Mesendoderm (in vitro differentiated cells): ENCODE measurements around the gene MFSD6.

Experiments
- DNase-seq: peaks from one replicate; pipeline ENCODE4 v3.0.0; 2013
- H2AK5ac ChIP-seq: 2 replicates; pipeline ENCODE4 v1.6.1; 2013; ENCODE audit warnings: low read length, inconsistent platforms
- H2BK120ac ChIP-seq: 2 replicates; pipeline ENCODE4 v1.6.1; 2013; ENCODE audit warnings: low read depth, mild to moderate bottlenecking, low read length, moderate library complexity, mixed read lengths
- H2BK15ac ChIP-seq: replicated peaks from 2 replicates; pipeline ENCODE4 v1.6.1; 2013; ENCODE audit warnings: low read depth, mild to moderate bottlenecking, moderate library complexity
- H2BK5ac ChIP-seq: 2 replicates; pipeline ENCODE4 v1.6.1; 2013; ENCODE audit warnings: low read length, inconsistent platforms
- H3K18ac ChIP-seq: 2 replicates; pipeline ENCODE4 v1.6.1; 2013; ENCODE audit warnings: mild to moderate bottlenecking, low read length, mixed read lengths
- H3K23ac ChIP-seq: one replicate; pipeline ENCODE4 v1.6.1; 2013; ENCODE audit warnings: low read length
- H3K27ac ChIP-seq: 2 replicates; pipeline ENCODE4 v1.5.1; 2013; ENCODE audit warnings: low read depth, mild to moderate bottlenecking, inconsistent platforms, low read length, moderate library complexity
- H3K27me3 ChIP-seq: 2 replicates; pipeline ENCODE4 v1.6.1; 2013; ENCODE audit warnings: low read length, control low read depth, mild to moderate bottlenecking, inconsistent platforms; ENCODE audit not compliant: insufficient read depth, poor library complexity
- H3K36me3 ChIP-seq: 2 replicates; pipeline ENCODE4 v1.6.1; 2013; ENCODE audit warnings: low read length, inconsistent platforms; ENCODE audit not compliant: control insufficient read depth, insufficient read depth
- H3K4ac ChIP-seq: one replicate; pipeline ENCODE4 v1.6.1; 2013; ENCODE audit warnings: low read depth, mild to moderate bottlenecking, low read length, moderate library complexity
- H3K4me1 ChIP-seq: 2 replicates; pipeline ENCODE4 v1.6.1; 2013; ENCODE audit warnings: low read depth, low read length, inconsistent platforms; ENCODE audit not compliant: control insufficient read depth
- H3K4me2 ChIP-seq: 2 replicates; pipeline ENCODE4 v1.6.1; 2013; ENCODE audit warnings: low read length
- H3K4me3 ChIP-seq: 2 replicates; pipeline ENCODE4 v1.5.1; 2013; ENCODE audit warnings: mild to moderate bottlenecking, low read length
- H3K56ac ChIP-seq: one replicate; pipeline ENCODE4 v1.6.1; 2013; ENCODE audit warnings: low read length
- H3K79me1 ChIP-seq: 2 replicates; pipeline ENCODE4 v1.6.1; 2013; ENCODE audit warnings: low read length, inconsistent platforms
- H3K79me2 ChIP-seq: 2 replicates; pipeline ENCODE4 v1.6.1; 2013; ENCODE audit warnings: mild to moderate bottlenecking, low read length; ENCODE audit not compliant: control insufficient read depth, insufficient read depth
- H3K9ac ChIP-seq: 2 replicates; pipeline ENCODE4 v1.6.1; 2013; ENCODE audit warnings: low read length, inconsistent platforms
- H4K5ac ChIP-seq: one replicate; pipeline ENCODE4 v1.6.1; 2013; ENCODE audit warnings: low read length
- H4K8ac ChIP-seq: one replicate; pipeline ENCODE4 v1.6.1; 2013; ENCODE audit warnings: low read depth, mild to moderate bottlenecking, control low read depth, low read length, moderate library complexity
- WGBS: extraction: QIAGEN DNeasy Blood & Tissue Kit; methylation state at CpG from one replicate; pipeline ENCODE4 v1.1.7; 2013; ENCODE audit warnings: low lambda C conversion rate, missing lambda C conversion rate; ENCODE audit not compliant: insufficient coverage; ENCODE audit errors: extremely low coverage; 5-methylcytosine and 5-hydroxymethylcytosine counted together

Gene MFSD6

GRCh38 chr2:190486037-190486623 is 78.0 kb downstream of the MFSD6 start:
- no peak overlapping the region for H4K5ac ChIP-seq
- no peak overlapping the region for H3K56ac ChIP-seq
- no peaks in the 10 kb centered on the region for H3K4me1 ChIP-seq
- DNase-seq = no peak
- no peak overlapping the region for H3K4me3 ChIP-seq
- no peak overlapping the region for H3K4me2 ChIP-seq
- H3K18ac ChIP-seq = no peak overlapping the region
- no peaks in the 10 kb centered on the region for H3K36me3 ChIP-seq
- no CpG with 5 or more reads among the region's 3 CpGs for WGBS
- H2BK5ac ChIP-seq = no peak overlapping the region
- H3K79me1 ChIP-seq = no peaks in the 10 kb centered on the region
- H4K8ac ChIP-seq = no peak overlapping the region
- no peak overlapping the region for H3K9ac ChIP-seq
- no peak overlapping the region for H2AK5ac ChIP-seq
- no peaks in the 10 kb centered on the region for H3K27me3 ChIP-seq
- H2BK120ac ChIP-seq = no peak overlapping the region
- no peak overlapping the region for H3K4ac ChIP-seq
- H3K23ac ChIP-seq = no peak overlapping the region
- no peak overlapping the region for H2BK15ac ChIP-seq
- H3K27ac ChIP-seq = no peak overlapping the region
- H3K79me2 ChIP-seq = no peaks in the 10 kb centered on the region

- Histone ChIP-seq H3K56ac (no peak overlapping the region), H4K5ac (no peak overlapping the region), H3K4me3 (no peak overlapping the region), H3K4ac (no peak overlapping the region), H2BK15ac (no peak overlapping the region), H3K18ac (no peak overlapping the region), H2BK120ac (no peak overlapping the region), H3K27me3 (no peaks in the 10 kb centered on the region), H3K4me1 (no peaks in the 10 kb centered on the region), H3K36me3 (no peaks in the 10 kb centered on the region), H3K4me2 (no peak overlapping the region), H3K79me1 (no peaks in the 10 kb centered on the region), H2BK5ac (no peak overlapping the region), H3K23ac (no peak overlapping the region), H2AK5ac (no peak overlapping the region), H4K8ac (no peak overlapping the region), H3K27ac (no peak overlapping the region), H3K79me2 (no peaks in the 10 kb centered on the region), H3K9ac (no peak overlapping the region)
- WGBS = no CpG with 5 or more reads among the region's 6 CpGs
- no peak for DNase-seq
Measured at GRCh38 chr2:190488516-190489233, 80.5 kb downstream of the MFSD6 start.

GRCh38 chr2:190489475-190489874 is 81.3 kb downstream of the MFSD6 start:
- H2BK5ac ChIP-seq = no peak overlapping the region
- H3K4me3 ChIP-seq = no peak overlapping the region
- DNase-seq = no peak
- H3K56ac ChIP-seq = no peak overlapping the region
- H3K4ac ChIP-seq = no peak overlapping the region
- no peak overlapping the region for H2BK15ac ChIP-seq
- no peak overlapping the region for H4K5ac ChIP-seq
- no peak overlapping the region for H3K27ac ChIP-seq
- H3K9ac ChIP-seq = no peak overlapping the region
- no peak overlapping the region for H2BK120ac ChIP-seq
- WGBS = no CpG with 5 or more reads among the region's 4 CpGs
- no peaks in the 10 kb centered on the region for H3K4me1 ChIP-seq
- H3K18ac ChIP-seq = no peak overlapping the region
- no peaks in the 10 kb centered on the region for H3K27me3 ChIP-seq
- no peak overlapping the region for H3K4me2 ChIP-seq
- no peaks in the 10 kb centered on the region for H3K79me2 ChIP-seq
- no peak overlapping the region for H2AK5ac ChIP-seq
- no peak overlapping the region for H3K23ac ChIP-seq
- H3K79me1 ChIP-seq = no peaks in the 10 kb centered on the region
- no peaks in the 10 kb centered on the region for H3K36me3 ChIP-seq
- H4K8ac ChIP-seq = no peak overlapping the region

- Histone ChIP-seq H3K4ac (no peak overlapping the region), H3K23ac (no peak overlapping the region), H2AK5ac (no peak overlapping the region), H4K5ac (no peak overlapping the region), H3K56ac (no peak overlapping the region), H3K79me2 (no peaks in the 10 kb centered on the region), H3K79me1 (no peaks in the 10 kb centered on the region), H3K36me3 (no peaks in the 10 kb centered on the region), H3K27ac (no peak overlapping the region), H2BK5ac (no peak overlapping the region), H3K4me2 (no peak overlapping the region), H2BK15ac (no peak overlapping the region), H3K18ac (no peak overlapping the region), H3K4me3 (no peak overlapping the region), H4K8ac (no peak overlapping the region), H2BK120ac (no peak overlapping the region), H3K27me3 (no peaks in the 10 kb centered on the region), H3K4me1 (no peaks in the 10 kb centered on the region), H3K9ac (no peak overlapping the region)
- no CpG with 5 or more reads among the region's 3 CpGs for WGBS
- no peak for DNase-seq
Measured at GRCh38 chr2:190490502-190490901, 82.3 kb downstream of the MFSD6 start.

- Histone ChIP-seq H4K8ac (no peak overlapping the region), H2BK120ac (no peak overlapping the region), H3K27me3 (no peaks in the 10 kb centered on the region), H2BK15ac (no peak overlapping the region), H2AK5ac (no peak overlapping the region), H2BK5ac (no peak overlapping the region), H3K56ac (no peak overlapping the region), H3K9ac (no peak overlapping the region), H3K4me3 (no peak overlapping the region), H4K5ac (no peak overlapping the region), H3K4me1 (no peaks in the 10 kb centered on the region), H3K23ac (no peak overlapping the region), H3K18ac (no peak overlapping the region), H3K36me3 (no peaks in the 10 kb centered on the region), H3K27ac (no peak overlapping the region), H3K79me2 (no peaks in the 10 kb centered on the region), H3K79me1 (no peaks in the 10 kb centered on the region), H3K4ac (no peak overlapping the region), H3K4me2 (no peak overlapping the region)
- no peak for DNase-seq
- WGBS = no CpG with 5 or more reads among the region's 2 CpGs
Measured at GRCh38 chr2:190493095-190493494, 84.9 kb downstream of the MFSD6 start.
